GM23248 (cell line): ENCODE data around the gene CLEC12A. TPM values are rescaled to one million over a fixed set of nuclear protein-coding genes. Genes with fewer than 3 reads are reported as not detected.

Experiments used
- DNase-seq: peaks from one replicate; pipeline ENCODE4 v3.0.0-alpha.2; 2015
- H2AFZ ChIP-seq: fragments of 200-600 bp; sonication (generic); 2 replicates; pipeline ENCODE4 v1.6.1; 2016; ENCODE audit warnings: antibody characterized with exemption
- H3F3A ChIP-seq: fragments of 200-600 bp; sonication (generic); 2 replicates; pipeline ENCODE4 v1.6.1; 2016; ENCODE audit warnings: mild to moderate bottlenecking, antibody characterized with exemption, mixed run types; ENCODE audit not compliant: insufficient read depth
- H3K27ac ChIP-seq: fragments of 200-600 bp; sonication (generic); 2 replicates; pipeline ENCODE4 v1.5.1; 2016; ENCODE audit warnings: mild to moderate bottlenecking
- H3K27me3 ChIP-seq: fragments of 200-600 bp; sonication (generic); replicated peaks from 2 replicates; pipeline ENCODE4 v1.6.1; 2016; ENCODE audit warnings: mild to moderate bottlenecking; ENCODE audit not compliant: insufficient read depth
- H3K36me3 ChIP-seq: fragments of 200-600 bp; sonication (generic); 2 replicates; pipeline ENCODE4 v1.6.1; 2016; ENCODE audit warnings: low read depth, mild to moderate bottlenecking
- H3K4me1 ChIP-seq: fragments of 200-600 bp; sonication (generic); 2 replicates; pipeline ENCODE4 v1.6.1; 2016; ENCODE audit warnings: mild to moderate bottlenecking; ENCODE audit not compliant: insufficient read depth
- H3K4me2 ChIP-seq: fragments of 200-600 bp; sonication (generic); one replicate; pipeline ENCODE4 v1.6.1; 2016; ENCODE audit warnings: mild to moderate bottlenecking; ENCODE audit not compliant: unreplicated experiment
- H3K4me3 ChIP-seq: fragments of 200-600 bp; sonication (generic); 2 replicates; pipeline ENCODE4 v1.5.1; 2016; ENCODE audit warnings: mild to moderate bottlenecking
- H3K79me2 ChIP-seq: fragments of 200-600 bp; sonication (generic); 2 replicates; pipeline ENCODE4 v1.6.1; 2016; ENCODE audit warnings: mild to moderate bottlenecking; ENCODE audit not compliant: insufficient read depth
- H3K9ac ChIP-seq: fragments of 200-600 bp; sonication (generic); 2 replicates; pipeline ENCODE4 v1.6.1; 2016; ENCODE audit warnings: mild to moderate bottlenecking
- H3K9me2 ChIP-seq: fragments of 200-600 bp; sonication (generic); 2 replicates; pipeline ENCODE4 v1.6.1; 2016; ENCODE audit warnings: mixed run types, mild to moderate bottlenecking, moderate library complexity; ENCODE audit not compliant: insufficient read depth
- H3K9me3 ChIP-seq: fragments of 200-600 bp; sonication (generic); one replicate; pipeline ENCODE4 v1.6.1; 2017; ENCODE audit warnings: low read depth
- H4K20me1 ChIP-seq: fragments of 200-600 bp; sonication (generic); 2 replicates; pipeline ENCODE4 v1.6.0; 2016; ENCODE audit not compliant: insufficient read depth
- EZH2 ChIP-seq: fragments of 200-600 bp; sonication (generic); IDR thresholded peaks from 2 replicates; pipeline ENCODE4 v1.6.1; 2018; ENCODE audit warnings: antibody characterized with exemption, mild to moderate bottlenecking; ENCODE audit not compliant: insufficient read depth, poor library complexity, severe bottlenecking
- EZH2phosphoT487 ChIP-seq: fragments of 200-600 bp; sonication (generic); IDR thresholded peaks from 2 replicates; pipeline ENCODE4 v1.6.1; 2018; ENCODE audit warnings: antibody characterized with exemption, moderate library complexity, mild to moderate bottlenecking, low read depth; ENCODE audit not compliant: insufficient read depth
- WGBS, 2 experiments: methylation state at CpG; one replicate each; pipeline ENCODE4 v1.1.6; 2015 to 2017; ENCODE audit warnings: low lambda C conversion rate in 2 of 2, low coverage in 1 of 2; ENCODE audit errors: missing lambda C conversion rate in 2 of 2; 5-methylcytosine and 5-hydroxymethylcytosine counted together
- in situ Hi-C: fragments of 300-500 bp; cut with MboI; formaldehyde crosslinking; loops from 2 replicates; pipeline ENCODE4 v1.15.0; 2020
- polyA plus RNA-seq: library from polyadenylated mRNA; unstranded; fragments of >200 nt; fragmentation: Nextera tagmentation; extraction: Ambion mirVana; gene quantifications from 2 replicates; pipeline ENCODE4 v1.2.1, GENCODE V29; 2016
- total RNA-seq: library from RNA; depleted of rRNA; stranded (reverse); fragments of >200 nt; shearing (Covaris generic); gene quantifications from 2 replicates; pipeline ENCODE4 v1.2.3, GENCODE V29; 2014

CLEC12A gene
- total and polyA plus RNA-seq, 2 experiments from 2014 or later: not detected

- no peaks in the 10 kb centered on the region for H3K36me3 ChIP-seq
- no peaks in the 10 kb centered on the region for H3K4me1 ChIP-seq
- no peak overlapping the region for H3K4me2 ChIP-seq
- in situ Hi-C loops: no loop called here
- no peak overlapping the region for H2AFZ ChIP-seq
- peaks cover 15% of the 10 kb centered on the region for H3K27me3 ChIP-seq
- TF ChIP-seq EZH2phosphoT487: no peak
- no peak for TF ChIP-seq EZH2
- no peaks in the 10 kb centered on the region for H3K79me2 ChIP-seq
- H3F3A ChIP-seq: no peaks in the 10 kb centered on the region
- DNase-seq: no peak
- H3K9me3 ChIP-seq: no peaks in the 10 kb centered on the region
- H3K4me3 ChIP-seq: no peak overlapping the region
- H3K9me2 ChIP-seq: no peaks in the 10 kb centered on the region
- H3K27ac ChIP-seq: no peak overlapping the region
- H4K20me1 ChIP-seq: no peaks in the 10 kb centered on the region
- no peak overlapping the region for H3K9ac ChIP-seq
Measured at GRCh38 chr12:9957834-9958233, 13.4 kb upstream of the CLEC12A start.

GRCh38 chr12:9960590-9960989 is 10.6 kb upstream of the CLEC12A start:
- H3K9me3 ChIP-seq: no peaks in the 10 kb centered on the region
- H3K27me3 ChIP-seq: peaks cover 15% of the 10 kb centered on the region
- H3K27ac ChIP-seq: no peak overlapping the region
- H3K4me2 ChIP-seq: no peak overlapping the region
- H2AFZ ChIP-seq: no peak overlapping the region
- H3K79me2 ChIP-seq: no peaks in the 10 kb centered on the region
- H3K9me2 ChIP-seq: no peaks in the 10 kb centered on the region
- H3K4me1 ChIP-seq: no peaks in the 10 kb centered on the region
- DNase-seq: no peak
- TF ChIP-seq EZH2 (no peak), EZH2phosphoT487 (no peak)
- H3K4me3 ChIP-seq: no peak overlapping the region
- H3K9ac ChIP-seq: no peak overlapping the region
- no peaks in the 10 kb centered on the region for H4K20me1 ChIP-seq
- WGBS, 2 experiments: 41 to 45% methylated on average over 5 of the region's 5 CpGs
- H3K36me3 ChIP-seq: no peaks in the 10 kb centered on the region
- in situ Hi-C loops: no loop called here
- H3F3A ChIP-seq: no peaks in the 10 kb centered on the region

GRCh38 chr12:9961106-9961505 is 10.1 kb upstream of the CLEC12A start:
- no peak overlapping the region for H3K4me3 ChIP-seq
- H3K27me3 ChIP-seq: peaks cover 15% of the 10 kb centered on the region
- H3K27ac ChIP-seq: no peak overlapping the region
- H2AFZ ChIP-seq: no peak overlapping the region
- DNase-seq: no peak
- H3K9me2 ChIP-seq: no peaks in the 10 kb centered on the region
- WGBS, 2 experiments: 93 to 94% methylated on average over 3 of the region's 3 CpGs
- no peak overlapping the region for H3K9ac ChIP-seq
- no peaks in the 10 kb centered on the region for H3K4me1 ChIP-seq
- no peaks in the 10 kb centered on the region for H4K20me1 ChIP-seq
- no peaks in the 10 kb centered on the region for H3K79me2 ChIP-seq
- no peaks in the 10 kb centered on the region for H3K36me3 ChIP-seq
- TF ChIP-seq EZH2 (no peak), EZH2phosphoT487 (no peak)
- in situ Hi-C loops: no loop called here
- no peaks in the 10 kb centered on the region for H3F3A ChIP-seq
- H3K4me2 ChIP-seq: no peak overlapping the region
- no peaks in the 10 kb centered on the region for H3K9me3 ChIP-seq

GRCh38 chr12:9961901-9962300 is 9.3 kb upstream of the CLEC12A start:
- Histone ChIP-seq H3K79me2 (no peaks in the 10 kb centered on the region), H3K4me1 (no peaks in the 10 kb centered on the region), H3F3A (no peaks in the 10 kb centered on the region), H3K4me3 (no peak overlapping the region), H2AFZ (no peak overlapping the region), H4K20me1 (no peaks in the 10 kb centered on the region), H3K9me3 (no peaks in the 10 kb centered on the region), H3K9ac (no peak overlapping the region), H3K27ac (no peak overlapping the region), H3K4me2 (no peak overlapping the region), H3K9me2 (no peaks in the 10 kb centered on the region), H3K27me3 (peaks cover 7% of the 10 kb centered on the region; the same call in 1 of the 2 replicates), H3K36me3 (no peaks in the 10 kb centered on the region)
- in situ Hi-C loops: no loop called here
- no peak for TF ChIP-seq EZH2phosphoT487
- TF ChIP-seq EZH2: no peak
- no peak for DNase-seq
- 81 to 84% methylated on average over 3 of the region's 3 CpGs for WGBS, 2 experiments

DNA sequence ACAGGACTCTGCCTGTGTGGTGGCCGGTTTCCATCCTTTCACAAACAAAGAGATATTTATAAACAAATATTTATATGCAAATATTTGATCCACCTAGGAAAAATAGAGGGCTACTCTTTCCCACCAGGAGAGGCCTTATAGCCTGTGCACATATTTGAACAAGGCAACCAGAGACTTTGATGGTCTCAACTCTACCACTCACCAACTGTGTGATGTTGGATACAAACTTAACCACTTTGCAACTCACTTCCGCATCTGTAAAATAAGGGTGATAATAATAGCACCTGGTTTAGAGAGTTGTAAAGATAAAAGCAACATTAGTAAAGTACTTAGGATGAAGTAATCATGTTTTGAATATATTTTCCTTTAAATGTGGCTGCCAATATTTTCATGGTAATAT is 1.5 kb upstream of the CLEC12A start:
- 53 to 67% methylated on average over 2 of the region's 2 CpGs for WGBS, 2 experiments
- in situ Hi-C loops: no loop called here
- no peak overlapping the region for H3K4me3 ChIP-seq

More for the DNA sequence above, 1.5 kb upstream of the CLEC12A start:
- no peaks in the 10 kb centered on the region for H3K9me3 ChIP-seq
- DNase-seq: no peak
- no peaks in the 10 kb centered on the region for H3K79me2 ChIP-seq
- no peaks in the 10 kb centered on the region for H4K20me1 ChIP-seq
- no peak for TF ChIP-seq EZH2phosphoT487
- no peak for TF ChIP-seq EZH2
- H3K4me1 ChIP-seq: no peaks in the 10 kb centered on the region
- H3F3A ChIP-seq: no peaks in the 10 kb centered on the region
- no peaks in the 10 kb centered on the region for H3K36me3 ChIP-seq
- H3K4me2 ChIP-seq: no peak overlapping the region
- no peak overlapping the region for H3K27ac ChIP-seq
- no peak overlapping the region for H2AFZ ChIP-seq
- no peak overlapping the region for H3K9ac ChIP-seq
- no peaks in the 10 kb centered on the region for H3K27me3 ChIP-seq
- no peaks in the 10 kb centered on the region for H3K9me2 ChIP-seq
